ENCODE data around the gene NRXN3.

GRCh38 chr14:79514700-79515099, 1344.5 kb downstream of the NRXN3 start:
- TF ChIP-seq CTCF (IDR thresholded peaks at IDR 0.05 in 2 of 3, conservative IDR thresholded peaks at IDR 0.05 in 1 of 3; ENCODE audit: borderline replicate concordance in 1 of 3, insufficient read depth in 1 of 3, low read depth in 2 of 3, low read length in 2 of 3) (no peak), EZH2 (IDR thresholded peaks at IDR 0.05) (no peak), POLR2A (IDR thresholded peaks at IDR 0.05; ENCODE audit: borderline replicate concordance, extremely low read depth, insufficient read depth, insufficient read length) (no peak), CEBPB (IDR thresholded peaks at IDR 0.05; ENCODE audit: low read depth) (no peak), YY1 (IDR thresholded peaks at IDR 0.05; ENCODE audit: extremely low read depth, insufficient replicate concordance, low read depth, low read length) (no peak)

All from HCT116 (cell line).